Neutrophil (primary cell): ENCODE data around the gene VDR.

Source experiments
- H3K27ac ChIP-seq: fragments of 200-600 bp; sonication (generic); 2 replicates; pipeline ENCODE4 v1.5.1; 2016; ENCODE audit warnings: mild to moderate bottlenecking, moderate library complexity
- H3K27me3 ChIP-seq: fragments of 200-600 bp; sonication (generic); 2 replicates; pipeline ENCODE4 v1.6.0; 2016; ENCODE audit warnings: mild to moderate bottlenecking
- H3K36me3 ChIP-seq: fragments of 200-600 bp; sonication (generic); 2 replicates; pipeline ENCODE4 v1.5.1; 2017
- H3K4me1 ChIP-seq, 2 experiments: fragments of 200-600 bp in 1 of 2; sonication (generic) in 1 of 2; 1 replicate in 1 of 2; 2 replicates in 1 of 2; pipeline versions ENCODE4 v1.5.1 to v1.6.1; 2013 to 2016; ENCODE audit warnings: low read depth in 1 of 2, low read length in 1 of 2, mild to moderate bottlenecking in 1 of 2, moderate library complexity in 1 of 2; ENCODE audit not compliant: control insufficient read depth in 1 of 2, insufficient read depth in 1 of 2
- H3K4me3 ChIP-seq, 2 experiments: fragments of 200-600 bp in 1 of 2; sonication (generic) in 1 of 2; 1 replicate in 1 of 2; 2 replicates in 1 of 2; pipeline ENCODE4 v1.5.1; 2013 to 2016; ENCODE audit warnings: low read depth in 1 of 2, low read length in 1 of 2, mild to moderate bottlenecking in 1 of 2, moderate library complexity in 1 of 2
- H3K9me3 ChIP-seq: fragments of 200-600 bp; sonication (generic); 2 replicates; pipeline ENCODE4 v1.5.1; 2016
- TF ChIP-seq, protein P1 (sequence below): fragments of 200-600 bp; sonication (generic); IDR thresholded peaks from 2 replicates; pipeline ENCODE4 v1.5.1; 2016; ENCODE audit warnings: antibody characterized with exemption

VDR gene

DNA sequence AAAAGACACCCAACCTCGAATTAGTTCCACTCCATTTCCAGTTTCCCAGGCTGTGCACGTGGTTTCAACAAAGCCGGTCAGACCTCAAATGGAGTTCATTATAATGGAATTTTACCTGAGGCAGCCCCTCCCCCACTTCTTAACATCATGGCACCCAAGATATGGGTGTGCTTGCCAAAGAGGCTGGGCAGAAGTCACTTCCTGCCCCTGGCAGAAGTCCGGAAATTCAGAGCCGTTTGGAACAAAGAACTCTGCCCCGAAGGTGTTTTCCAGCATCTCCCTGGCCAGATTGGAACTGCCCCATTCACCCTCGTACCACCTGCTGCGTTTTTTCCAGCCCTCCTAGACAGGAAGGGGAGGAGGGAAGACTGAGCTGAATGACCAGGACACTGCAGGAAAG is 8.2 kb downstream of the VDR start:
- Histone ChIP-seq H3K27me3 (no peaks in the 10 kb centered on the region), H3K4me3 (peak overlapping the region in 1 of 2 experiments; percentile 16), H3K36me3 (peaks cover 40% of the 10 kb centered on the region), H3K9me3 (no peaks in the 10 kb centered on the region), H3K27ac (peak overlapping the region; percentile 65), H3K4me1 (peaks cover 43% of the 10 kb centered on the region in 2 experiments)
- TF ChIP-seq, protein P1, sequence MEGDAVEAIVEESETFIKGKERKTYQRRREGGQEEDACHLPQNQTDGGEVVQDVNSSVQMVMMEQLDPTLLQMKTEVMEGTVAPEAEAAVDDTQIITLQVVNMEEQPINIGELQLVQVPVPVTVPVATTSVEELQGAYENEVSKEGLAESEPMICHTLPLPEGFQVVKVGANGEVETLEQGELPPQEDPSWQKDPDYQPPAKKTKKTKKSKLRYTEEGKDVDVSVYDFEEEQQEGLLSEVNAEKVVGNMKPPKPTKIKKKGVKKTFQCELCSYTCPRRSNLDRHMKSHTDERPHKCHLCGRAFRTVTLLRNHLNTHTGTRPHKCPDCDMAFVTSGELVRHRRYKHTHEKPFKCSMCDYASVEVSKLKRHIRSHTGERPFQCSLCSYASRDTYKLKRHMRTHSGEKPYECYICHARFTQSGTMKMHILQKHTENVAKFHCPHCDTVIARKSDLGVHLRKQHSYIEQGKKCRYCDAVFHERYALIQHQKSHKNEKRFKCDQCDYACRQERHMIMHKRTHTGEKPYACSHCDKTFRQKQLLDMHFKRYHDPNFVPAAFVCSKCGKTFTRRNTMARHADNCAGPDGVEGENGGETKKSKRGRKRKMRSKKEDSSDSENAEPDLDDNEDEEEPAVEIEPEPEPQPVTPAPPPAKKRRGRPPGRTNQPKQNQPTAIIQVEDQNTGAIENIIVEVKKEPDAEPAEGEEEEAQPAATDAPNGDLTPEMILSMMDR: no peak

GRCh38 chr12:47896022-47896421 is 8.8 kb downstream of the VDR start:
- Histone ChIP-seq H3K27ac (peak overlapping the region; percentile 65), H3K27me3 (no peaks in the 10 kb centered on the region), H3K9me3 (no peaks in the 10 kb centered on the region), H3K4me1 (peaks cover 37% of the 10 kb centered on the region in 2 experiments), H3K36me3 (peaks cover 42% of the 10 kb centered on the region), H3K4me3 (peak overlapping the region in 1 of 2 experiments; percentile 16)
- TF ChIP-seq, protein P1: no peak

DNA sequence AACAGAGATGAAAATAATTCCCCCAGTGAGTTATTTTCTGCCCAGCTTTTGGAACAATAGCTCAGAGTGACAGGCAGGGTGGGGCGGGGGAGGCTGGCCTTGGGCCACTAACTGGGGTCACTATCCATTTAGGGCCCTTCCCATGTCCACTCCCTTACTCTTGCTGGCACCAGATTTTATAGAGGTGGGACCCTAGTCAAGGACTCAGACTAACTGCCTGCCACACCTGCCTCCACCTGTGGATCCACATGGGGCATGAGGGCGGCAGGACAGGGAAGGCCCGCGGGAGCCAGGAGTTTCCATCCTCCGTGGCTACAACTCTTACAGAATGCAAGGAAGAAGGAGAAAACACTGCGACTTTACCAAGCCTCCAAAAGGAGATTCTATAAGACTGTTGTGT is 10.1 kb downstream of the VDR start:
- peaks cover 41% of the 10 kb centered on the region for H3K36me3 ChIP-seq

GRCh38 chr12:47894068-47894467 is 10.7 kb downstream of the VDR start:
- Histone ChIP-seq H3K27me3 (no peaks in the 10 kb centered on the region), H3K27ac (no peak overlapping the region), H3K36me3 (peaks cover 35% of the 10 kb centered on the region), H3K4me1 (peaks cover 27 to 28% of the 10 kb centered on the region in 2 experiments), H3K9me3 (no peaks in the 10 kb centered on the region), H3K4me3 (no peak overlapping the region)
- TF ChIP-seq, protein P1: no peak

More for the DNA sequence above, 10.1 kb downstream of the VDR start:
- TF ChIP-seq, protein P1: no peak
- peaks cover 26 to 27% of the 10 kb centered on the region in 2 experiments for H3K4me1 ChIP-seq
- no peak overlapping the region for H3K27ac ChIP-seq
- H3K4me3 ChIP-seq: no peak overlapping the region
- H3K27me3 ChIP-seq: no peaks in the 10 kb centered on the region
- H3K9me3 ChIP-seq: no peaks in the 10 kb centered on the region

- Histone ChIP-seq H3K4me1 (peaks cover 37% of the 10 kb centered on the region in 2 experiments), H3K4me3 (no peak overlapping the region), H3K9me3 (no peaks in the 10 kb centered on the region), H3K27me3 (no peaks in the 10 kb centered on the region), H3K27ac (peak overlapping the region; percentile 8), H3K36me3 (peaks cover 26% of the 10 kb centered on the region)
- TF ChIP-seq, protein P1: no peak
Observed at GRCh38 chr12:47892819-47893218, 12.0 kb downstream of the VDR start.

GRCh38 chr12:47891356-47891755 is 13.4 kb downstream of the VDR start:
- peaks cover 28% of the 10 kb centered on the region in 2 experiments for H3K4me1 ChIP-seq
- H3K9me3 ChIP-seq: no peaks in the 10 kb centered on the region
- H3K27me3 ChIP-seq: no peaks in the 10 kb centered on the region
- no peak overlapping the region for H3K4me3 ChIP-seq
- peaks cover 26% of the 10 kb centered on the region for H3K36me3 ChIP-seq
- H3K27ac ChIP-seq: peak overlapping the region; percentile 47
- TF ChIP-seq, protein P1: no peak
